ENCODE data around the gene EDC4. TPM values are rescaled to one million over a fixed set of nuclear protein-coding genes. Genes with fewer than 3 reads are reported as not detected.

EDC4 gene
- total and polyA plus RNA-seq, 2 of the 13 experiments (the other 11 are each of a cell fraction or from before 2014, with no cell fraction given): 51.4 to 59.1 TPM

DNA sequence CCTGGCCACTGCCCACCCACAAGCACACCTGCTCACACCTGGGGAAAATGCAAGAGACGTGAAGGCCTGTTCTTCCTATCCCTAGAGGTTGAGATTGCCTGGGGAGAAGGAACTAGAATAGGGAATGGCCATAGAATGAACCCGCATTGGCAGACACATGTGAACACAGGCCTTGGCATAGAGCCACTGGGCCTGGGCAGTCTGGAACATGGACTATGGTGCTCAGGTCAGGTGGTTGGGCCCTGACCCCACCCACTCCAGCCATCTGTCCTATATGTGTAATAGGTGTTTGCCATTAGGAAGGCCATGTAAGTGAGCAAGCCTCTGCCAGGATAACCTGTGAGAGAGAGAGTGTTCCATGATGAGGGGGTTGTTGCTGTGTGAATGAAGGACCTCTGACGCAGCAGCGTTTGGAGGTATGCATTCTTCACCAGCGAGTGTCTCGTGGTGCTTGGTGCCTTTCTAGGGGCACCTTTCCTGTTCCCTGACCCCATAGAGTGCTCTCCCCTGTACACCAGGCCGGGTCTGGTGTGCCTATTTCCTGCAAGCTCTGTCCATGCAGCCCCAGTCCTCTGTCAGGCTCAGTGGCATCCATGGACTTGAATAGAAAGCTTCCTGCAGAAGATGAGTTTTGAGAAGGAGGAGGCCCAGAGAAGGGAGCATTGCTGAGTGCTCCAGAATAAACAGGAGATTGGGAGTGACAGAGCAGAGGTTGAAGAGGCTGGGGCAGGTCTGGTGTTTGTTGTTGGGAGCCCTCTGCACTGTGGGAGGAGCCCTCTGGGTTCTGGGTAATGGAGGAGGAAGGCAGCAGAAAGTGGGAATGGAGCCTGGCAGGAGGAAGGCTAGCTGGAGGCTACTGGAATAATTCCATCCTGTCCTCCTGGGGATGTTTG, 43.2 kb downstream of the EDC4 start (continued):
- TF ChIP-seq, protein P1, sequence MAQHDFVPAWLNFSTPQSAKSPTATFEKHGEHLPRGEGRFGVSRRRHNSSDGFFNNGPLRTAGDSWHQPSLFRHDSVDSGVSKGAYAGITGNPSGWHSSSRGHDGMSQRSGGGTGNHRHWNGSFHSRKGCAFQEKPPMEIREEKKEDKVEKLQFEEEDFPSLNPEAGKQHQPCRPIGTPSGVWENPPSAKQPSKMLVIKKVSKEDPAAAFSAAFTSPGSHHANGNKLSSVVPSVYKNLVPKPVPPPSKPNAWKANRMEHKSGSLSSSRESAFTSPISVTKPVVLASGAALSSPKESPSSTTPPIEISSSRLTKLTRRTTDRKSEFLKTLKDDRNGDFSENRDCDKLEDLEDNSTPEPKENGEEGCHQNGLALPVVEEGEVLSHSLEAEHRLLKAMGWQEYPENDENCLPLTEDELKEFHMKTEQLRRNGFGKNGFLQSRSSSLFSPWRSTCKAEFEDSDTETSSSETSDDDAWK (CRISPR knock-in tag; IDR thresholded peaks at IDR 0.05): no peak
- TF ChIP-seq SNRNP70 (IDR thresholded peaks at IDR 0.05; ENCODE audit: low read depth, low read length): no peak
- TF ChIP-seq, protein P2, sequence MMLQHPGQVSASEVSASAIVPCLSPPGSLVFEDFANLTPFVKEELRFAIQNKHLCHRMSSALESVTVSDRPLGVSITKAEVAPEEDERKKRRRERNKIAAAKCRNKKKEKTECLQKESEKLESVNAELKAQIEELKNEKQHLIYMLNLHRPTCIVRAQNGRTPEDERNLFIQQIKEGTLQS (CRISPR knock-in tag; IDR thresholded peaks at IDR 0.05): no peak
- TF ChIP-seq, protein P3, sequence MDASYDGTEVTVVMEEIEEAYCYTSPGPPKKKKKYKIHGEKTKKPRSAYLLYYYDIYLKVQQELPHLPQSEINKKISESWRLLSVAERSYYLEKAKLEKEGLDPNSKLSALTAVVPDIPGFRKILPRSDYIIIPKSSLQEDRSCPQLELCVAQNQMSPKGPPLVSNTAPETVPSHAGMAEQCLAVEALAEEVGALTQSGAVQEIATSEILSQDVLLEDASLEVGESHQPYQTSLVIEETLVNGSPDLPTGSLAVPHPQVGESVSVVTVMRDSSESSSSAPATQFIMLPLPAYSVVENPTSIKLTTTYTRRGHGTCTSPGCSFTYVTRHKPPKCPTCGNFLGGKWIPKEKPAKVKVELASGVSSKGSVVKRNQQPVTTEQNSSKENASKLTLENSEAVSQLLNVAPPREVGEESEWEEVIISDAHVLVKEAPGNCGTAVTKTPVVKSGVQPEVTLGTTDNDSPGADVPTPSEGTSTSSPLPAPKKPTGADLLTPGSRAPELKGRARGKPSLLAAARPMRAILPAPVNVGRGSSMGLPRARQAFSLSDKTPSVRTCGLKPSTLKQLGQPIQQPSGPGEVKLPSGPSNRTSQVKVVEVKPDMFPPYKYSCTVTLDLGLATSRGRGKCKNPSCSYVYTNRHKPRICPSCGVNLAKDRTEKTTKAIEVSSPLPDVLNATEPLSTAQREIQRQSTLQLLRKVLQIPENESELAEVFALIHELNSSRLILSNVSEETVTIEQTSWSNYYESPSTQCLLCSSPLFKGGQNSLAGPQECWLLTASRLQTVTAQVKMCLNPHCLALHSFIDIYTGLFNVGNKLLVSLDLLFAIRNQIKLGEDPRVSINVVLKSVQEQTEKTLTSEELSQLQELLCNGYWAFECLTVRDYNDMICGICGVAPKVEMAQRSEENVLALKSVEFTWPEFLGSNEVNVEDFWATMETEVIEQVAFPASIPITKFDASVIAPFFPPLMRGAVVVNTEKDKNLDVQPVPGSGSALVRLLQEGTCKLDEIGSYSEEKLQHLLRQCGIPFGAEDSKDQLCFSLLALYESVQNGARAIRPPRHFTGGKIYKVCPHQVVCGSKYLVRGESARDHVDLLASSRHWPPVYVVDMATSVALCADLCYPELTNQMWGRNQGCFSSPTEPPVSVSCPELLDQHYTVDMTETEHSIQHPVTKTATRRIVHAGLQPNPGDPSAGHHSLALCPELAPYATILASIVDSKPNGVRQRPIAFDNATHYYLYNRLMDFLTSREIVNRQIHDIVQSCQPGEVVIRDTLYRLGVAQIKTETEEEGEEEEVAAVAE (CRISPR knock-in tag; IDR thresholded peaks at IDR 0.05; ENCODE audit: borderline replicate concordance): no peak
- no peak for TF ChIP-seq KMT2B (CRISPR knock-in tag; IDR thresholded peaks at IDR 0.05)
- no peak for TF ChIP-seq BORCS8-MEF2B (CRISPR knock-in tag; IDR thresholded peaks at IDR 0.05)
- TF ChIP-seq ZNF746 (CRISPR knock-in tag; IDR thresholded peaks at IDR 0.05): no peak
- no peak for TF ChIP-seq DMAP1 (CRISPR knock-in tag; IDR thresholded peaks at IDR 0.05)
- peak; percentile 60; the same call in 1 of the 2 replicates for TF ChIP-seq PHF21A (CRISPR knock-in tag; IDR thresholded peaks at IDR 0.05)
- TF ChIP-seq PITX1 (CRISPR knock-in tag; IDR thresholded peaks at IDR 0.05): 0 out of 2 replicates have a peak, but pooled peaks have one; percentile 28
- no peak for TF ChIP-seq NFE2L1 (CRISPR knock-in tag; IDR thresholded peaks at IDR 0.05; ENCODE audit: borderline replicate concordance)
- TF ChIP-seq ZFP62 (CRISPR knock-in tag; IDR thresholded peaks at IDR 0.05): no peak
- TF ChIP-seq ZNF34 (CRISPR knock-in tag; IDR thresholded peaks at IDR 0.05; ENCODE audit: borderline replicate concordance): no peak
- no peak for TF ChIP-seq FOXP1 (IDR thresholded peaks at IDR 0.05)
- peak; percentile 30; the same call in 1 of the 2 replicates for TF ChIP-seq FOXP1 (CRISPR knock-in tag; IDR thresholded peaks at IDR 0.05)
- 0 out of 2 replicates have a peak, but pooled peaks have one; percentile 40 for TF ChIP-seq PRMT3 (CRISPR knock-in tag; IDR thresholded peaks at IDR 0.05; ENCODE audit: borderline replicate concordance, low read depth)
- no peak for TF ChIP-seq GATA4 (IDR thresholded peaks at IDR 0.05; ENCODE audit: borderline replicate concordance, low read depth)
- no peak for TF ChIP-seq ZFP36L1 (CRISPR knock-in tag; IDR thresholded peaks at IDR 0.05)
- no peak for TF ChIP-seq THAP11 (CRISPR knock-in tag; IDR thresholded peaks at IDR 0.05)
- TF ChIP-seq ZNF253 (CRISPR knock-in tag; IDR thresholded peaks at IDR 0.05; ENCODE audit: borderline replicate concordance): no peak
- TF ChIP-seq NR2C2 (CRISPR knock-in tag; IDR thresholded peaks at IDR 0.05; ENCODE audit: borderline replicate concordance): no peak
- TF ChIP-seq KAT2B (IDR thresholded peaks at IDR 0.05; ENCODE audit: borderline replicate concordance, low read depth, low read length): no peak
- TF ChIP-seq, protein P4, sequence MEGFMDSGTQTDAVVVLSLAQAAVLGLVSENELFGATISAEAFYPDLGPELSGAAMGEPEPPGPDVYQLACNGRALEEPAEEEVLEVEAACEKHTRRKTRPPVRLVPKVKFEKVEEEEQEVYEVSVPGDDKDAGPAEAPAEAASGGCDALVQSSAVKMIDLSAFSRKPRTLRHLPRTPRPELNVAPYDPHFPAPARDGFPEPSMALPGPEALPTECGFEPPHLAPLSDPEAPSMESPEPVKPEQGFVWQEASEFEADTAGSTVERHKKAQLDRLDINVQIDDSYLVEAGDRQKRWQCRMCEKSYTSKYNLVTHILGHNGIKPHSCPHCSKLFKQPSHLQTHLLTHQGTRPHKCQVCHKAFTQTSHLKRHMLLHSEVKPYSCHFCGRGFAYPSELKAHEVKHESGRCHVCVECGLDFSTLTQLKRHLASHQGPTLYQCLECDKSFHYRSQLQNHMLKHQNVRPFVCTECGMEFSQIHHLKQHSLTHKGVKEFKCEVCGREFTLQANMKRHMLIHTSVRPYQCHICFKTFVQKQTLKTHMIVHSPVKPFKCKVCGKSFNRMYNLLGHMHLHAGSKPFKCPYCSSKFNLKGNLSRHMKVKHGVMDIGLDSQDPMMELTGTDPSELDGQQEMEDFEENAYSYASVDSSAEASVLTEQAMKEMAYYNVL (CRISPR knock-in tag; IDR thresholded peaks at IDR 0.05; ENCODE audit: borderline replicate concordance): no peak
